ENCODE results near the gene ACSF3. TPM values are rescaled to one million over a fixed set of nuclear protein-coding genes. Genes with fewer than 3 reads are reported as not detected.

ACSF3 gene
- total and polyA plus RNA-seq, 2 experiments from 2014 or later, result 27.6 to 32.2 TPM

DNA sequence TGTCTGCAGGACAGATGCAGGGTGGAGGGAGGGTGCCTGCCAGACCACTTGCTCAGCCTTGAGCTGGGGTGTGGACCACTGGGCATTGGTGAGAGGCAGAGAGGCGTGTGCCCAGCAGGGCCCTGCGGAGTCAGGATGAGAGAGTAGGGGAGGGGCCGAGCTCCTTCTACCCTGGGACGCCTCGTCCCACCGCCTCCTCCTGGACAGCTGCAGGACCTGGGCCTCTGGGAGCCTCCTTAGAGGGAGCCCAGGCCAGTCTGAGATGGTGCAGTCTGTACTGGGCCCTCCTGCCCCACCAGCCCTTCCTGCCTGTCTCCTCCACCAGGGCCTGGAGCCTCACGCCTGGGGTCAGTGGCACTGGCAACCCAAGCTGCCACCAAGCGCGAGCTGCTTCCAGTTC, 35.9 kb upstream of the ACSF3 start:
- Histone ChIP-seq H3K4me3 (no peak overlapping the region), H3K9me3 (ENCODE audit: low read depth) (no peaks in the 10 kb centered on the region), H3K36me3 (no peaks in the 10 kb centered on the region), H3K4me1 (ENCODE audit: low read depth) (no peaks in the 10 kb centered on the region), H3K27me3 (no peaks in the 10 kb centered on the region), H3K27ac (no peak overlapping the region)
- no peak for DNase-seq (ENCODE audit: low read depth in 1 of 2, low spot score in 1 of 2)
- TF ChIP-seq, protein P1, sequence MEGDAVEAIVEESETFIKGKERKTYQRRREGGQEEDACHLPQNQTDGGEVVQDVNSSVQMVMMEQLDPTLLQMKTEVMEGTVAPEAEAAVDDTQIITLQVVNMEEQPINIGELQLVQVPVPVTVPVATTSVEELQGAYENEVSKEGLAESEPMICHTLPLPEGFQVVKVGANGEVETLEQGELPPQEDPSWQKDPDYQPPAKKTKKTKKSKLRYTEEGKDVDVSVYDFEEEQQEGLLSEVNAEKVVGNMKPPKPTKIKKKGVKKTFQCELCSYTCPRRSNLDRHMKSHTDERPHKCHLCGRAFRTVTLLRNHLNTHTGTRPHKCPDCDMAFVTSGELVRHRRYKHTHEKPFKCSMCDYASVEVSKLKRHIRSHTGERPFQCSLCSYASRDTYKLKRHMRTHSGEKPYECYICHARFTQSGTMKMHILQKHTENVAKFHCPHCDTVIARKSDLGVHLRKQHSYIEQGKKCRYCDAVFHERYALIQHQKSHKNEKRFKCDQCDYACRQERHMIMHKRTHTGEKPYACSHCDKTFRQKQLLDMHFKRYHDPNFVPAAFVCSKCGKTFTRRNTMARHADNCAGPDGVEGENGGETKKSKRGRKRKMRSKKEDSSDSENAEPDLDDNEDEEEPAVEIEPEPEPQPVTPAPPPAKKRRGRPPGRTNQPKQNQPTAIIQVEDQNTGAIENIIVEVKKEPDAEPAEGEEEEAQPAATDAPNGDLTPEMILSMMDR (IDR thresholded peaks at IDR 0.05; ENCODE audit: low read depth, low read length), result no peak

DNA sequence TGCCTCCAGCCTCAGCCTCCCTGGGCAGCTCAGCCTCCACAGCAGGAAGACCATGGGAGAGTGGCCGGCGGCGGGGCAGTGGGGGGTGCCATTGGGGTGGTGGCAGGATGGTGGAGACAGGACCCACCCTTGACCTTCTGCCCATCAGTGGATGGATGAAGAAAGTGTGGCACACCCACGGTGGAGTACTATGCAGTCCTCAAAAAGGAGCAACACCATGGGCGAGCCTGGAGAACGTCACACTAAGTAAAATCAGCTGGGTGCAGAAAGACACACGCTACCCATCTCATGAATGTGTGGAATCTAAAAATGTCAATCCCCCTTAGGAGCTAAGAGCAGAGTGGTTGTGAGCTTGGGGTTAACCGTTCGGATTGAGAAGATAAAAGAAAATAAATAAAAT, 34.8 kb upstream of the ACSF3 start:
- Histone ChIP-seq H3K36me3 (no peaks in the 10 kb centered on the region), H3K27ac (no peak overlapping the region), H3K4me3 (no peak overlapping the region), H3K9me3 (ENCODE audit: low read depth) (no peaks in the 10 kb centered on the region), H3K4me1 (ENCODE audit: low read depth) (no peaks in the 10 kb centered on the region), H3K27me3 (no peaks in the 10 kb centered on the region)
- no peak for DNase-seq (ENCODE audit: low read depth in 1 of 2, low spot score in 1 of 2)
- TF ChIP-seq, protein P1 (IDR thresholded peaks at IDR 0.05; ENCODE audit: low read depth, low read length), result no peak

DNA sequence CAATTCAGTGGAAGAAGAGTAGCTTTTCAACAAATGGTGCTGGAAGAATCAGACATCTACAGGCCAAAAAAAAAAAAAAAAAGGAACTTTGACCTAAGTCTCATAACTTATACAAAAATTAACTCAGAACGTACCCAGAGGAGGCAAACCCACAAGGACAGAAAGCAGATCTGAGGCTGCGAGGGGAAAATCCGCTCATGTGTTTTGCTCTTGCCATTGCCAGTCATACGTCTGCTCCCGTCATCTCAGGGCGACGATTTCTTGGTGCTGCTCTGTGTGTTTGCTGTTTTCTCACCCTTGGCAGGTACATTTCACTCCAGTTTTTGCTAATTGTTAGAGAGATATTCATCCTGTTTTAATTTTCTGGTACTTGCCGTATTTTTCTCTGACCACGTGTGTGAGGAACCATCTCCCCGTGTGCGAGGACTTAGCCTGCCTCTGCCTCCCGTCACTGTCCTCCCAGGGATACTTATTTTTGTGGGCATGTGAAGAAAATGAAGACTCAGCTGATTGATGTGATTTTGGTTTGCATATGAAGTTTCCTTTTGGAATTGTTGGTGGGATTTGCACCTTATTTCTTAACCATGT, 33.4 kb upstream of the ACSF3 start:
- Histone ChIP-seq H3K4me1 (ENCODE audit: low read depth) (no peaks in the 10 kb centered on the region), H3K36me3 (no peaks in the 10 kb centered on the region), H3K9me3 (ENCODE audit: low read depth) (no peaks in the 10 kb centered on the region), H3K27me3 (no peaks in the 10 kb centered on the region), H3K4me3 (no peak overlapping the region), H3K27ac (no peak overlapping the region)
- no peak for DNase-seq (ENCODE audit: low read depth in 1 of 2, low spot score in 1 of 2)
- TF ChIP-seq, protein P1 (IDR thresholded peaks at IDR 0.05; ENCODE audit: low read depth, low read length), result no peak

DNA sequence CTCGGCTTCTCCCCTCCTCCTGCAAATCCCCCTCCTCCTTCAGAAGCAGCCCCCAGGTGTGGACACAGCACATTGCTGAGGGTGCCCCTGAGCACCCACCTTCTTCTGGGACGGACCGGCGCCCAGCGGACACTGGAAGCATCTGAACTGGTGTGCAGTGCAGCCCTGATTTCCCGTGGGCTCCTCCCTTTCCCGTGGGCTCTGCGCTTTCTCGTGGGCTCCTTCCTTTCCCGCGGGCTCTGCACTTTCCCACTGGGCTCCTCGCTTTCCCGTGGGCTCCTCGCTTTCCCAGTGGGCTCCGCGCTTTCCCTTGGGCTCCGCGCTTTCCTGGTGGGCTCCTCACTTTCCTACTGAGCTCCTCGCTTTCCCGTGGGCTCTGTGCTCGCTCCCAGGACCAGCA, 32.6 kb upstream of the ACSF3 start:
- TF ChIP-seq, protein P1 (IDR thresholded peaks at IDR 0.05; ENCODE audit: low read depth, low read length), result no peak

DNA sequence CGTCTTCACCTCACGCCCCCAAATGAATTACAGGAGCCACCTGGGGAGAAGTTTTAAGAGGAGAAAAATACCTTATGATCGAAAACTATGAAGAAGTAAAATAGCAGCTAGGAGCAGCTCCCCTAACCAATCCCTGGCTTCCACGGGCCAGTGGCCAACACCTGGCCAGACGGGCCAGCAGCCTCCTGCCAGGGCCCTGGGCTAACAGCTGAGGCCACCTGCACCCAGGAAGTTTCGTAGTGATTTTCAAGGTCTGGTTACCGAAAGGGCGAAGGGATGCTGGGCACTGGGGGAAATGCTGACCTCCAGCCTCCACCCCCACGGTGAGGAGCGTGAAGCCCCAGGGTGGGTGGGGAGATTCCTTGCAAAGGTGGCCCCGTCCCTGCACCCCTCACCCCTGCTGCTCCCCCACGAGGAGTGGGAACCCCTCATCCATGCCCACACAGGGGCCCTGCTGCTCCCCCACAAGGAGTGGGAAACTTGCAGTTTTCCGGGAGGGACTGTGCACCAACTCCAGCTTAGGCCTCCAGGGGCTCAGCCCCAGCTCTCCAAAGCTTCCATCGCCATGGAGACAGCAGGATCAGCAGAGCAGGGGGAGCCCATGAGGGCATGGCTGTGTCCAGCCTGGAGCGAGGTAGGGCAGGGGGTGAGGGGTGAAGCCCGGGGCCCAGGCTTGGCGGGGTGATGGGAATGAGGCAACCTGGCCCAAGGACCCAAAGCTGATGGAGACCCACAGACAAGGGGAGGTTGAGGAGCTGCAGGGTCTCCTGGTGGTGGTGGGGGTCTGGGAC, 31.9 kb upstream of the ACSF3 start:
- H3K27me3 ChIP-seq, result no peaks in the 10 kb centered on the region
- H3K4me3 ChIP-seq, result no peak overlapping the region
- H3K27ac ChIP-seq, result no peak overlapping the region
- TF ChIP-seq, protein P1 (IDR thresholded peaks at IDR 0.05; ENCODE audit: low read depth, low read length), result no peak
- no peak for DNase-seq (ENCODE audit: low read depth in 1 of 2, low spot score in 1 of 2)
- no peaks in the 10 kb centered on the region for H3K4me1 ChIP-seq (ENCODE audit: low read depth)
- no peaks in the 10 kb centered on the region for H3K36me3 ChIP-seq
- H3K9me3 ChIP-seq (ENCODE audit: low read depth), result no peaks in the 10 kb centered on the region

More for the DNA sequence above, 32.6 kb upstream of the ACSF3 start:
- Histone ChIP-seq H3K4me3 (no peak overlapping the region), H3K27ac (no peak overlapping the region), H3K27me3 (no peaks in the 10 kb centered on the region), H3K4me1 (ENCODE audit: low read depth) (no peaks in the 10 kb centered on the region), H3K9me3 (ENCODE audit: low read depth) (no peaks in the 10 kb centered on the region), H3K36me3 (no peaks in the 10 kb centered on the region)
- DNase-seq (ENCODE audit: low read depth in 1 of 2, low spot score in 1 of 2), result no peak
